SH-SY5Y (cell line): ENCODE results near the gene MS4A6A.

Experiments used
- GATA2 ChIP-seq: IDR thresholded peaks from 2 replicates; pipeline ENCODE4 v1.6.1; 2011; ENCODE audit warnings: mild to moderate bottlenecking, low read depth, low read length
- GATA3 ChIP-seq: IDR thresholded peaks from 2 replicates; pipeline ENCODE4 v1.6.1; 2011; ENCODE audit warnings: low read depth, mild to moderate bottlenecking, low read length, moderate library complexity

The MS4A6A gene, protein sequence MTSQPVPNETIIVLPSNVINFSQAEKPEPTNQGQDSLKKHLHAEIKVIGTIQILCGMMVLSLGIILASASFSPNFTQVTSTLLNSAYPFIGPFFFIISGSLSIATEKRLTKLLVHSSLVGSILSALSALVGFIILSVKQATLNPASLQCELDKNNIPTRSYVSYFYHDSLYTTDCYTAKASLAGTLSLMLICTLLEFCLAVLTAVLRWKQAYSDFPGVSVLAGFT

GRCh38 chr11:60182541-60183330 is at the start of gene MS4A6A:
TSS of gene MS4A6A (minus strand) at chr11:60183083. CDS start at chr11:60181727, 1,356 bp downstream.
- no peak for TF ChIP-seq GATA3
- no peak for TF ChIP-seq GATA2

GRCh38 chr11:60230681-60231080 is 47.8 kb upstream of the MS4A6A start:
- TF ChIP-seq GATA2 (no peak), GATA3 (no peak)

DNA sequence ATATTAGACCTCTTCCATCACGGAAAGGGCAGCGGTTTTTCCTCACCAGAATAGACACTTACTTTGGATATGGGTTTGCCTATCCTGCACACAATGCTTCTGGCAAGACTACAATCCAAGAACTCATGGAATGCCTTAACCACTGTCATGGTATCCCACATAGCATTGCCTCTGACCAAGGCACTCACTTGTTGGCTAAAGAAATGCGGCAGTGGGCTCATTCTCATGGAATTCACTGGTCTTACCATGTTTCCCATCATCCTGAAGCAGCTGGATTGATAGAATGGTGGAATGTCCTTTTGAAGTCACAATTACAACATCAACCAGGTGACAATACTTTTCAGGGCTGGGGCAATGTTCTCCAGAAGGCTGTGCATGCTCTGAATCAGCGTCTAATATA is 39.3 kb upstream of the MS4A6A start:
- TF ChIP-seq GATA3 (no peak), GATA2 (no peak)

DNA sequence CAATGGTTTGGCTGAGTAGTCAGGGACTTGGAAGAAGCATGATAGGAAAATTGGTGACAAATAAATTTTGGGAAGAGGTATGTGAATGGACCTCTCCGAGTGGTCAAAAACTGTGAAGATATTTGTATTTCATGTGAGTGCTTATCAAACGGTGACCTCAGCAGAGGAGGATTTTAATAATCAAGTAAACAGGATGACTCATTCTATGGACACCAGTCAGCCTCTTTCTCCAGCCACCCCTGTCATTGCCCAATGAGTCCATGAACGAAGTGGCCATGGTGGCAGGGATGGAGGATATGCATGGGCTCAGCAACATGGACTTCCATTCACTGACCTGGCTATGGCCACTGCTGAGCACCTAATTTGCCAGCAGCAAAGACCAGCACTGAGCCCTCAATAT is 38.8 kb upstream of the MS4A6A start:
- TF ChIP-seq GATA2 (no peak), GATA3 (no peak)

GRCh38 chr11:60221181-60221580 is 38.3 kb upstream of the MS4A6A start:
- TF ChIP-seq GATA2, result no peak
- no peak for TF ChIP-seq GATA3

- TF ChIP-seq GATA3 (no peak), GATA2 (no peak)
These were observed 31.5 kb upstream of the MS4A6A start for GRCh38 chr11:60214386-60214785.

- TF ChIP-seq GATA2 (no peak), GATA3 (no peak)
These were observed 28.3 kb upstream of the MS4A6A start for GRCh38 chr11:60211206-60211605.

DNA sequence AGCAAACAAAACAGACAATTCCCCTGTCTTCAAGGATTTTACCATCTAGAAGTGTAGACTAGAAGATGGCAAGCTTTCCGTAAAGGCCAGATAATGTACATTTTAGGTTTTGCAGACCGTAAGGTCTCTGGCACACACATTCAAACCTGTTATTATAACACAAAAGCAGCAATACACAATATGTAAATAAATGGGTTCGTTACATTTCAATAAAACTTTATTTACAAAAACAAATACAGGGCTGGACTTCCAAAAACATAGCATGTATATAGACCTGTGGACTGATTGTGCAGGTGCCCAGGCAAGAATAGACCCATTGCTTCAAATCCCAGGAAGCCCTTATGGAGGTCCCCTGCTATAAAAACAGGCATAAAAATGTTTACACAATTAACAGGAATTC is 27.1 kb upstream of the MS4A6A start:
- TF ChIP-seq GATA3 (no peak), GATA2 (no peak)

DNA sequence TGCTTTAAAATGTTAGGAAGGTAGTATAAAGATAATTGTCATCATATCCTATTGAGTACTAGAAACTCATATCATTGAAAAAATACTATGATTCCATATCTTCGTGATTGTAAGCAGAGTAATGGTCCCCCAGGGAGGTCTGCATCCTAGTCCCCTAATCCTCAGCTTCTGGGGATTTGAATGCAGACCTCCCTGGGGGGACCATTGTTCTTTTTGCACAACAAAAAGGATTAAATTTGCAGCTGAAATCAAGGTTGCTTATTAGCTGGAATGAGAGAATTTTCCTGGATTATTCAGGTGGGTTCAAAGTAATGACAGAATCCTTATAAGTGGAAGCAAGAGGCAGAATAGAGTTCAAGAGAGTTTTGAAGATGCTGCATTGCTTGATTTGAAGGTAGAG is 26.1 kb upstream of the MS4A6A start:
- TF ChIP-seq GATA3 (no peak), GATA2 (no peak)

GRCh38 chr11:60208146-60208895 is 25.4 kb upstream of the MS4A6A start:
- TF ChIP-seq GATA2, result no peak
- TF ChIP-seq GATA3, result no peak

DNA sequence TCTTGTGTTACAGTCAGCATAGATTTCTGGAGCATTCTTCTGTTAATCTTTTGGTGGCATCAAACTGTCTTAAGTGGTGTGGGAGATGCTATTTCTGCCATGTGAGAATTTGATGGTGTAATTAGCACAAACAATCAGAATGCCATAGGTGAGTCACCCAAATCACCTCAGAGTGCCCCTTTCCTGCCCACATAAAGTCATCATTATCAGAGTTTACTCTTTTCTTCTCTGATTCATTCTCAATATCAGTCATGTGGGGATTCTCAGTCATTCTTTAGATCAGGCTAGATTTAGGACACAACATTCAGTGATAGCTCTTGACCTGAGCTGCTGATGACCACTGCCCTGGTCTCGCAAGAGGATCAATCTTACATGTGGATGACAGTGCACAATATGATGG is 23.7 kb upstream of the MS4A6A start:
- TF ChIP-seq GATA2 (no peak), GATA3 (no peak)

- no peak for TF ChIP-seq GATA2
- no peak for TF ChIP-seq GATA3
These were observed 22.0 kb upstream of the MS4A6A start for GRCh38 chr11:60204922-60205321.

DNA sequence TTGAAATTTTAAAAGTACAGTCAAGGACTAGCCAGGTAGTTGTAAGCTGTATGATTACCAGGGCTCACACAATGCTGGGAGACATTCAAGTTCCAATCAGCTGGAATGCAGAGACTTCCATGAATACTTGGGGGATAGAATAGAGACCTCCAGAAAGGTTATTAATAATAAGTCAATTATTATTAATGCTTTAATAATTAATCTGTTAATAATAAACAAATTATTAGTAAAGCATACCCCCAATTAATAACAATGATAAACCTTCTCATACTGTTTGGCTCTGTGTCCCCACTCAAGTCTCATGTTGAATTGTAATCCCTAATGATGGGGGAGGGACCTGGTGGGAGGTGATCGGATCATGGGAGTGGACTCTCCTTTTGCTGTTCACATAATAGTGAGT is 14.6 kb upstream of the MS4A6A start:
- TF ChIP-seq GATA2, result no peak
- TF ChIP-seq GATA3, result no peak

DNA sequence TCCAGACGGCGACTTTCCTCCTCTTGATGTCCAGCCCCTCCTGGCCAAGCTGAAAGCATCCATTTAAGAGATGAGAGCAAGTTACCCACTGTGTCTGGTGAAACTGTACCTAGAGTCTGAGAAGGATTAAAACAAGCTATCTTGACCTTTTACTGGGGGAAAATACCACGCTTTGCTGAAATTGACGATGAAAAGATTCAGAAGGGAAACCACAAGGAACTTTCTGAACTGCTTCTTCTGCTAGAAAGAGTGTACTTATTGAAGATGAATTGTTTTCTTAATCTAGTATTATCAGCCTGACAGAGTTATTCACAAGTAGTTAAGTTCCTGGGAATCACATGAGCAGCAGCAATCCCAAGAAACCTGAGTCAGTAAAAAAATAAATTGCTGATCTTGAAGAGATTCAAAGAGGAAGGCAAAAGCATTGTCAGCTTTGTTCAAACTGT is 13.1 kb upstream of the MS4A6A start:
- TF ChIP-seq GATA3 (no peak), GATA2 (no peak)

- TF ChIP-seq GATA3 (no peak), GATA2 (no peak)
These were observed 11.6 kb upstream of the MS4A6A start for GRCh38 chr11:60194511-60194910.
